Loucy (cell line): ENCODE data around the gene BRIP1.

Experiments
- EZH2phosphoT487 ChIP-seq: fragments of 200-600 bp; IDR thresholded peaks from 2 replicates; pipeline ENCODE4 v1.6.1; 2018; ENCODE audit warnings: antibody characterized with exemption, mild to moderate bottlenecking, moderate library complexity, borderline replicate concordance
- TF ChIP-seq, protein P1 (sequence below): fragments of 200-600 bp; sonication (generic); conservative IDR thresholded peaks from 2 replicates; pipeline ENCODE4 v1.5.1; 2014; ENCODE audit warnings: mild to moderate bottlenecking, antibody characterized with exemption, low read length

- TF ChIP-seq, protein P1, sequence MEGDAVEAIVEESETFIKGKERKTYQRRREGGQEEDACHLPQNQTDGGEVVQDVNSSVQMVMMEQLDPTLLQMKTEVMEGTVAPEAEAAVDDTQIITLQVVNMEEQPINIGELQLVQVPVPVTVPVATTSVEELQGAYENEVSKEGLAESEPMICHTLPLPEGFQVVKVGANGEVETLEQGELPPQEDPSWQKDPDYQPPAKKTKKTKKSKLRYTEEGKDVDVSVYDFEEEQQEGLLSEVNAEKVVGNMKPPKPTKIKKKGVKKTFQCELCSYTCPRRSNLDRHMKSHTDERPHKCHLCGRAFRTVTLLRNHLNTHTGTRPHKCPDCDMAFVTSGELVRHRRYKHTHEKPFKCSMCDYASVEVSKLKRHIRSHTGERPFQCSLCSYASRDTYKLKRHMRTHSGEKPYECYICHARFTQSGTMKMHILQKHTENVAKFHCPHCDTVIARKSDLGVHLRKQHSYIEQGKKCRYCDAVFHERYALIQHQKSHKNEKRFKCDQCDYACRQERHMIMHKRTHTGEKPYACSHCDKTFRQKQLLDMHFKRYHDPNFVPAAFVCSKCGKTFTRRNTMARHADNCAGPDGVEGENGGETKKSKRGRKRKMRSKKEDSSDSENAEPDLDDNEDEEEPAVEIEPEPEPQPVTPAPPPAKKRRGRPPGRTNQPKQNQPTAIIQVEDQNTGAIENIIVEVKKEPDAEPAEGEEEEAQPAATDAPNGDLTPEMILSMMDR, result no peak
- no peak for TF ChIP-seq EZH2phosphoT487
These were observed 13.7 kb downstream of the BRIP1 start for GRCh38 chr17:61849674-61850073.
